Lung (tissue), 16 donors: ENCODE measurements around the gene POLA1. TPM values are rescaled to one million over a fixed set of nuclear protein-coding genes. Genes with fewer than 3 reads are reported as not detected.
A peak's percentile ranks its signal among the peaks of the same experiment; 100 is the strongest.

ENCODE experiments used
- ATAC-seq: fragments of 200-7000 bp; cut with Tn5 transposase; one replicate; pipeline ENCODE4 v1.9.1; 2020; ENCODE audit warnings: moderate number of reproducible peaks; ENCODE audit not compliant: insufficient read depth, low FRiP score
- DNase-seq, 3 donors: peaks; one replicate each; pipeline ENCODE4 v3.0.0-alpha.2; 2013 to 2017
- H3K27ac ChIP-seq, 2 donors: one replicate each; pipeline ENCODE4 v1.5.1; 2013; ENCODE audit warnings: mild to moderate bottlenecking in 2 of 2, moderate library complexity in 2 of 2, control low read depth in 1 of 2, inconsistent platforms in 1 of 2, low read depth in 1 of 2, low read length in 1 of 2
- H3K27me3 ChIP-seq, 3 donors: one replicate each; pipeline ENCODE4 v1.5.1; 2013; ENCODE audit warnings: low read length in 2 of 3; ENCODE audit not compliant: control insufficient read depth in 3 of 3, insufficient read depth in 3 of 3
- H3K36me3 ChIP-seq, 4 donors: one replicate each; pipeline ENCODE4 v1.5.1; 2013; ENCODE audit warnings: low read length in 4 of 4, mild to moderate bottlenecking in 1 of 4, moderate library complexity in 1 of 4; ENCODE audit not compliant: control insufficient read depth in 4 of 4, insufficient read depth in 4 of 4
- H3K4me1 ChIP-seq, 5 donors: one replicate each; pipeline ENCODE4 v1.5.1; 2013; ENCODE audit warnings: low read length in 5 of 5, mild to moderate bottlenecking in 2 of 5, moderate library complexity in 1 of 5; ENCODE audit not compliant: control insufficient read depth in 5 of 5, insufficient read depth in 5 of 5
- H3K4me3 ChIP-seq: one replicate; pipeline ENCODE4 v1.5.1; 2013; ENCODE audit warnings: mild to moderate bottlenecking, control low read depth, moderate library complexity
- H3K9ac ChIP-seq, 2 donors: one replicate each; pipeline ENCODE4 v1.5.1; 2013; ENCODE audit warnings: low read length in 2 of 2, control low read depth in 1 of 2; ENCODE audit not compliant: insufficient read depth in 1 of 2
- H3K9me3 ChIP-seq, 4 donors: one replicate each; pipeline ENCODE4 v1.5.1; 2013; ENCODE audit warnings: low read length in 3 of 4, mild to moderate bottlenecking in 1 of 4, moderate library complexity in 1 of 4; ENCODE audit not compliant: control insufficient read depth in 4 of 4, insufficient read depth in 3 of 4
- WGBS, 2 donors: extraction: QIAGEN DNeasy Blood & Tissue Kit; methylation state at CpG; one replicate each; pipeline ENCODE4 v1.1.7; 2013; 5-methylcytosine and 5-hydroxymethylcytosine counted together
- long read RNA-seq, 5 donors: transcript quantifications; one replicate each; lab custom pipeline, GENCODE V29; 2026
- polyA plus RNA-seq, 2 donors: library from polyadenylated mRNA; stranded (reverse); fragments of 200-250 nt; gene quantifications; one replicate each; pipeline ENCODE4 v1.2.1, GENCODE V29; 2013
- total RNA-seq, 2 donors: library from RNA; depleted of rRNA in 1 of 2; stranded (reverse); fragments of >200 nt in 1 of 2; gene quantifications; one replicate each; pipeline ENCODE4 v1.2.1, GENCODE V29; 2014 to 2021
- TF ChIP-seq, protein P1 (sequence below): IDR thresholded peaks from 2 replicates; pipeline ENCODE4 v1.5.1; 2012; ENCODE audit warnings: mild to moderate bottlenecking; ENCODE audit errors: control extremely low read depth, extremely low read depth
- donor health status: control.
- donor health status: control.
- donor health status: Bipolar disorder and iron deficiency.
- donor health status: healthy.
- donor health status: DM: yes; HTN: yes; CAD: no.

The POLA1 gene, protein sequence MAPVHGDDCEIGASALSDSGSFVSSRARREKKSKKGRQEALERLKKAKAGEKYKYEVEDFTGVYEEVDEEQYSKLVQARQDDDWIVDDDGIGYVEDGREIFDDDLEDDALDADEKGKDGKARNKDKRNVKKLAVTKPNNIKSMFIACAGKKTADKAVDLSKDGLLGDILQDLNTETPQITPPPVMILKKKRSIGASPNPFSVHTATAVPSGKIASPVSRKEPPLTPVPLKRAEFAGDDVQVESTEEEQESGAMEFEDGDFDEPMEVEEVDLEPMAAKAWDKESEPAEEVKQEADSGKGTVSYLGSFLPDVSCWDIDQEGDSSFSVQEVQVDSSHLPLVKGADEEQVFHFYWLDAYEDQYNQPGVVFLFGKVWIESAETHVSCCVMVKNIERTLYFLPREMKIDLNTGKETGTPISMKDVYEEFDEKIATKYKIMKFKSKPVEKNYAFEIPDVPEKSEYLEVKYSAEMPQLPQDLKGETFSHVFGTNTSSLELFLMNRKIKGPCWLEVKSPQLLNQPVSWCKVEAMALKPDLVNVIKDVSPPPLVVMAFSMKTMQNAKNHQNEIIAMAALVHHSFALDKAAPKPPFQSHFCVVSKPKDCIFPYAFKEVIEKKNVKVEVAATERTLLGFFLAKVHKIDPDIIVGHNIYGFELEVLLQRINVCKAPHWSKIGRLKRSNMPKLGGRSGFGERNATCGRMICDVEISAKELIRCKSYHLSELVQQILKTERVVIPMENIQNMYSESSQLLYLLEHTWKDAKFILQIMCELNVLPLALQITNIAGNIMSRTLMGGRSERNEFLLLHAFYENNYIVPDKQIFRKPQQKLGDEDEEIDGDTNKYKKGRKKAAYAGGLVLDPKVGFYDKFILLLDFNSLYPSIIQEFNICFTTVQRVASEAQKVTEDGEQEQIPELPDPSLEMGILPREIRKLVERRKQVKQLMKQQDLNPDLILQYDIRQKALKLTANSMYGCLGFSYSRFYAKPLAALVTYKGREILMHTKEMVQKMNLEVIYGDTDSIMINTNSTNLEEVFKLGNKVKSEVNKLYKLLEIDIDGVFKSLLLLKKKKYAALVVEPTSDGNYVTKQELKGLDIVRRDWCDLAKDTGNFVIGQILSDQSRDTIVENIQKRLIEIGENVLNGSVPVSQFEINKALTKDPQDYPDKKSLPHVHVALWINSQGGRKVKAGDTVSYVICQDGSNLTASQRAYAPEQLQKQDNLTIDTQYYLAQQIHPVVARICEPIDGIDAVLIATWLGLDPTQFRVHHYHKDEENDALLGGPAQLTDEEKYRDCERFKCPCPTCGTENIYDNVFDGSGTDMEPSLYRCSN (N-terminal part only)
- total RNA-seq, result 10 to 100 TPM in 1 of 2 donors, 1 to 10 TPM in 1; 8.6 to 18.7 TPM
- 1 to 10 TPM; 2.4 to 3.7 TPM for polyA plus RNA-seq
- long read RNA-seq, donor 1, result 0 reads
- long read RNA-seq, donor 2, result 0 reads
- long read RNA-seq, donor 3, full-length matches to known transcripts, result 1 of 1 reads
- long read RNA-seq, donor 3, partial matches to known transcripts, result 0 of 1 reads
- long read RNA-seq, donor 3, other reads (novel, unspliced or antisense), result 0 of 1 reads
- long read RNA-seq, donor 4, full-length matches to known transcripts, result 1 of 1 reads
- long read RNA-seq, donor 4, partial matches to known transcripts, result 0 of 1 reads
- long read RNA-seq, donor 4, other reads (novel, unspliced or antisense), result 0 of 1 reads
- long read RNA-seq, donor 5, full-length matches to known transcripts, result 2 of 2 reads
- long read RNA-seq, donor 5, partial matches to known transcripts, result 0 of 2 reads
- long read RNA-seq, donor 5, other reads (novel, unspliced or antisense), result 0 of 2 reads

DNA sequence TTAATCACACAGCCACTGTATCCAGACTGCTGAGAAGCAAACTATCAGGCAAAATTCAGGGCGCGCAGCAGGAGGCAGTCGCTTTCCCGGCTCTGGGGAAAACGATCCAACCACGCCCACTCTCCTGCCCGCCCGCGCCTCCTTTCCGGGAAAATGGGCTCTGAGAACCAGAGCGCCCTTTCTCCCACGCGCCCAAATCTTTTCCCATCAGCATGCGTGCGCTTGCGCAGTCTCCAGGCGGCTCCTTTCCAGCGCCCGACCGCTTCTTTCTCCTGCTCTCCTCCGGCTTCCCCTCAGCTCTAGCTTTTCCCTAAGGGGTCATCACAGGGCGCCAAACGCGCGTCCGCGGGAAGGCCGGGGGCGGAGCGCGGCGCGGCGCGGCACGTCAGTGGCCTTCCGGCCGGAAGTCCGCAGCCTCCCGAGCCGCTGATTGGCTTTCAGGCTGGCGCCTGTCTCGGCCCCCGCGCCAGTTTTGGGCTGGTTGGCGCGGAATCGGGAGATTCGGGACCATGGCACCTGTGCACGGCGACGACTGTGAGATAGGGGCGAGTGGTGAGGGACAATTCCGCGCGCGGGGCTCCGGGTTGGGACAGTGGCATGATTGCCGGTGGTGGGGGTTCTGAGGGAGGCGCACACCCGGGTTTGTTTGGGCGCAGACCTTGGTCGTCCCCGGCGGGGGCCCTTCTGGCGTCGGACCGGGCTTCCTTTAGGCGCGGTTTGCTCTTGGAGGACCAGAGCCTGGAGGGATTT is at the start of gene POLA1:
TSS of gene POLA1 (plus strand) at position 466 of the 750 bp plus-strand sequence. CDS start at position 510, 44 bp downstream.
- H3K9me3 ChIP-seq, result peaks cover 0 to 5% (median 0%) of the 10 kb centered on the region in 4 donors
- peaks cover 0 to 5% (median 4%) of the 10 kb centered on the region in 3 donors for H3K27me3 ChIP-seq
- peaks cover 0 to 10% (median 0%) of the 10 kb centered on the region in 5 donors for H3K4me1 ChIP-seq
- TF ChIP-seq, protein P1, sequence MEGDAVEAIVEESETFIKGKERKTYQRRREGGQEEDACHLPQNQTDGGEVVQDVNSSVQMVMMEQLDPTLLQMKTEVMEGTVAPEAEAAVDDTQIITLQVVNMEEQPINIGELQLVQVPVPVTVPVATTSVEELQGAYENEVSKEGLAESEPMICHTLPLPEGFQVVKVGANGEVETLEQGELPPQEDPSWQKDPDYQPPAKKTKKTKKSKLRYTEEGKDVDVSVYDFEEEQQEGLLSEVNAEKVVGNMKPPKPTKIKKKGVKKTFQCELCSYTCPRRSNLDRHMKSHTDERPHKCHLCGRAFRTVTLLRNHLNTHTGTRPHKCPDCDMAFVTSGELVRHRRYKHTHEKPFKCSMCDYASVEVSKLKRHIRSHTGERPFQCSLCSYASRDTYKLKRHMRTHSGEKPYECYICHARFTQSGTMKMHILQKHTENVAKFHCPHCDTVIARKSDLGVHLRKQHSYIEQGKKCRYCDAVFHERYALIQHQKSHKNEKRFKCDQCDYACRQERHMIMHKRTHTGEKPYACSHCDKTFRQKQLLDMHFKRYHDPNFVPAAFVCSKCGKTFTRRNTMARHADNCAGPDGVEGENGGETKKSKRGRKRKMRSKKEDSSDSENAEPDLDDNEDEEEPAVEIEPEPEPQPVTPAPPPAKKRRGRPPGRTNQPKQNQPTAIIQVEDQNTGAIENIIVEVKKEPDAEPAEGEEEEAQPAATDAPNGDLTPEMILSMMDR, result no peak
- 0 to 34% methylated on average over 44 to 70 of the region's 70 CpGs for WGBS, 2 donors
- H3K36me3 ChIP-seq, result no peaks in the 10 kb centered on the region
- DNase-seq (peak; percentile 97 to 98 (median 97)), ATAC-seq (peak; percentile 97)
- H3K9ac ChIP-seq, result peak within 1 kb of the TSS; percentile 48 to 70
- peak within 1 kb of the TSS; percentile 71 for H3K4me3 ChIP-seq
- peak within 1 kb of the TSS; percentile 93 to 96 for H3K27ac ChIP-seq

DNA sequence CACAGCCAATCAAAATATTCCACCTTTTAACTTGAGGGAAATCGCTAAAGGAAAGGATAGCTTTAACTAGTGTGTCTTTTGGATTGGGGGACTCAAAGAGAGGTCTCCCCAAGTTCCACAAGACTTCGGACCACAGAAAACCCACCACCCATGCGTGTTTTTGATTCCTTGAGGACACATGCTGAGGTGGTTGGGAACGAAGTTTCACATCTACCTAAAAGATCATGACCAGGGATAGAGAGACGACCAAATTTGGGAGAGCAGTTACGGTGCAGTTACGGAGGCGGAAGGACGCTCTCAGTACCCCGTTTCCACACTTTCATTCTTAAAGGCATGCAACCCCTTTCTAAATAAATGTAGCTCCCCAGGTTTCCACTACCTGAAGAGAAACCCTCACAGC is 47.7 kb upstream of the POLA1 start:
- WGBS, 2 donors, result 2 to 38% methylated on average over 10 of the region's 10 CpGs
- no peak for ATAC-seq

More for the DNA sequence above, 47.7 kb upstream of the POLA1 start:
- Histone ChIP-seq H3K9me3 (no peaks in the 10 kb centered on the region), H3K4me3 (no peak overlapping the region), H3K27ac (no peak overlapping the region), H3K36me3 (no peaks in the 10 kb centered on the region), H3K9ac (peak overlapping the region in 1 of 2 donors; percentile 57), H3K27me3 (peaks cover 0 to 29% (median 16%) of the 10 kb centered on the region in 3 donors), H3K4me1 (peaks cover 0 to 2% (median 0%) of the 10 kb centered on the region in 5 donors)
- TF ChIP-seq, protein P1, result no peak
- peak in 2 of 3 donors; percentile 17 to 39 for DNase-seq
